Embryonic facial prominence (tissue), 1 donor: ENCODE results near the gene NUP153.

ENCODE experiments used
- DNase-seq: peaks from one replicate; pipeline ENCODE4 v3.0.0-alpha.2; 2016; ENCODE audit errors: extremely low spot score

The NUP153 gene

DNA sequence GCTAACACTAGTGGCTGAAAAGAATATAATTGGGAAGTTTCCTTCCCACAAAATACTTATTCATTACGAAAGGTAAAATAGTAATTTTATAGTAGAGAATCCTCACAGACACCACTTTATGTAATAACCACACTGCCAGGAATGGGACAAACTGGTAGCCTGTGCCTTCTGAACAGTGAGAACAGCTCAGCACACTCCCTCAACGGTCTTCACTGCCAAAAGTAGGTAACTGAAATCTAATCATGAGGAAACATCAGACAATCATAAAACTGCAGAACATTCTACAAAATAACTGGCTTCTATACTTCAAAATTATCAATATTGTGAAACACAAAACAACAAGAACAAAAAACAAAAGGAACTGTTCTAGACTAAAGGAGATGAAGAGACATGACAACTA is 44.1 kb downstream of the NUP153 start:
- DNase-seq: no peak

DNA sequence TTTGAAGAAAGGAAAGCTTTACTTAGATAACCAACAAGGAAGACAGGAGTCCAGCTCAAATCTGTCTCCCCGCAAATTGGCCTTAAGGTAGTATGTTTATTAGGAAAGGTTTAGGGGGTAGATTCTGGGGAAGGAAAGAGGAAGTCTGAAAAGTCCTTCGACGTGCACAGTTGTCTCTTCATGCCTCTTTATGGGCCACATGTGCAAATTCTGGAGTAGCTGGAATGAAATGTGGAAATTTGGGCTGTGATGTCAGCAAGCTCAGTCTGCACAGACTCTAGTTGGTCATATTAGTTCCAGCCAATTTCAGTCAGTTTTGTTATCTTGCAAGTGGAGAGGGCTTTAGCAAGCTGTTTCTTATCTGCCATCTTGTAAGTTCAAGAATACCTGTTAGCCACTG is 50.1 kb downstream of the NUP153 start:
- DNase-seq: no peak

DNA sequence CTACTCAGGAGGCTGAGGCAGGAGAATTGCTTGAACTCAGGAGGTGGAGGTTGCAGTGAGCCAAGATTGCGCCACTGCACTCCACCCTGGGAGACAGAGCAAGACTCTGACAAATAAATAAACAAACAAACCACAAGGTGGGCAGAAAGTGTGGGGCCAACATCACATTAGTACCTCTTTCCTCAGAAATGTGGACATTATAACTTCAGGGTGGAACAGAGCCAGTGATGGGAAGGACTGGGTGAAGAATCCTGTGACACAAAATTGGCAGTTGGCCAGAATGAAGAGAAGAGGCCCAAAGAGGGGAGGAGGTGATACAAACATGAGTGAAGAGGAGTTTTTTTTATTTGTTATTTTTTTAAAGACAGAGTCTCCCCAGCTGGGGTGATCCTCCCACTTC is 50.6 kb downstream of the NUP153 start:
- no peak for DNase-seq

DNA sequence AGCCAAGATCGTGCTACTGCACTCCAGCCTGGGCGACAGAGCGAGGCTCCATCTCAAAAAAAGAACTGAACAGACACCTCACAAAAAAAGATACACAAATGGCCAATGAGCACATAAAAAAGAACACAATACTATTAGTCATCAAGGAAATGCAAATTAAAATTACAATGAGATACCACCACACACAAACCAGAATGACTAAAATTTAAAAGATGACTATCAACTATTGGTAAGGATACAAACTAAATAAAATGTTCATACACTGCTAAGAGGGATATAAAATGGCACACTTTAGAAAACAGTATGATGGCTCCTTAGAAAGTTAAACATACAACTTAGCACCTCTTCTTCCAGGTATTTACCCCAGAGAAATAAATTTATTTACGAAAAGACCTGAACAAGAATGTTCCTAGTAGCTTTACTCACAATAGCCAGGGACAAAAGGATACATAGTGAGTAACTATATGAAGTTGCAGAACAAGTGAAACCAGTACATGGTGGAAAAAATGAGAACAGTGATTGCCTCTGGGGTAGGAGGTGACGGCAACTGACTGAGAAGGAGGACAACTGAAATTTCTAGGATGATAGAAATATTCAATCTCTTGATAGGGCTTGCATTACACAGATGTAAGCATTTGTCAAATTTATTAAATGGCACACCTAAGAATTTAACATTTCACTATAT is 53.4 kb downstream of the NUP153 start:
- no peak for DNase-seq

DNA sequence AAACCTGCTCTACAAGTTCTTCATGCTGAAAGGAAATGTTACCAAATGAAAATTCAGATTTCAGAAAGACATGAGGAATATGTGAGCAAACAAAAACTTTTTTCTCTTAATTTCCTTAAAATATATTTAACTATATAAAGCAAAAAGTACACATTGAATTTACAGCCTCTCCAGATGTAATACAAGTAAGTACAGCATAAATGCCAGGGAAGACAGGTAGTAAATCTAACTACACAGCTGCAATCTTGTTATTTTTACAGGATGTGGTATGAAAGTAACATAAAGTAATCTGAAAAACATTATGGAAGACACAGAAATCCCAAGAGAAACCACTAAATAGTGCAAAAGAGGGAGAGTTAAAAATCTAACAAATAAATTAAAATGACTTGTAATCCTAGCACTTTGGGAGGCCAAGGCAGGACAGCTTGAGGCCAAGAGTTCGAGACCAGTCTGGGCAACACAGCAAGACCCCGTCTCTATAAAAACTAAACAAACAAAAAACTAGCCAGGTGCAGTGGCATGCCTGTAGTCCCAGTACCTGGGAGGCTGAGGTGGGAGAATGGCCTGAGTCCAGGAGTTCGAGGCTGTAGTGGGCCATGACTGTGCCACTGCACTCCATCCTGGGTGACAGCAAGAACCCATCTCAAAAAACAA is 55.9 kb downstream of the NUP153 start:
- no peak for DNase-seq

DNA sequence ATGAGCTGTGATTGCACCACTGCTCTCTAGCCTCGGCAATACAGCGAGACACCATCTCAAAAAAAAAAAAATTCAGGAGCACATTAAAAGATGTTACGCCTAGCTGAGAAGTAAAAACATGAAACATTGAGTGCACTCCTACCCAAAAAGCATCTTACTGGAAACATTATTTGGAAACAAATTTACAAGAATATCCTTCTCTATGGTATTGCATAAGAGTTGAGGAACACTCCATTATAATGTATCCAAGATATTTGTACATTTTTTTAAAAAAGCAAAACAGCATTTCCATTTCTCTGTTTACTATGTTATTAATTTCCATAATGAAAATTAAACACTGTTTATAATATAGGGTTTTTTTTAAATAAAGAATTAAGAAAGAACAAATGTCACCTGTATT is 58.0 kb downstream of the NUP153 start:
- no peak for DNase-seq

DNA sequence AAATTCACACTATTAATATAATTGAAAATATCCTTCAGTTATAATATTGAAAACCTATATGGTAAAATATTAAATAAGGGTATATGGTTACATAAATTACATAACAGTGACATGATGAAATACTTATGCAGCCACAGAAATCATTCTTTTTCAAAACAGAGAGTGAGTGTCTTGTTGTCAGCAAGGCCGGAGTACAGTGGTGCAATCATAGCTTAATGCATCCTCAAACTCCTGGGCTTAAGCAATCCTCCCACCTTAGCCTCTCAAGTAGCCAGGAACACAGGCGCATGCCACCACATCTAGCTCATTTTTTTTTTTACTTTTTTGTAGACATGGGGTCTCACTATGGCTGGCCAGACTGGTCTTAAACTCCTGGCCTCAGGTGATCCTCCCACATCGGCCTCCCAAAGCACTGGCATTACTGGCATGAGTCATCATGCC is 66.2 kb downstream of the NUP153 start:
- DNase-seq: no peak

DNA sequence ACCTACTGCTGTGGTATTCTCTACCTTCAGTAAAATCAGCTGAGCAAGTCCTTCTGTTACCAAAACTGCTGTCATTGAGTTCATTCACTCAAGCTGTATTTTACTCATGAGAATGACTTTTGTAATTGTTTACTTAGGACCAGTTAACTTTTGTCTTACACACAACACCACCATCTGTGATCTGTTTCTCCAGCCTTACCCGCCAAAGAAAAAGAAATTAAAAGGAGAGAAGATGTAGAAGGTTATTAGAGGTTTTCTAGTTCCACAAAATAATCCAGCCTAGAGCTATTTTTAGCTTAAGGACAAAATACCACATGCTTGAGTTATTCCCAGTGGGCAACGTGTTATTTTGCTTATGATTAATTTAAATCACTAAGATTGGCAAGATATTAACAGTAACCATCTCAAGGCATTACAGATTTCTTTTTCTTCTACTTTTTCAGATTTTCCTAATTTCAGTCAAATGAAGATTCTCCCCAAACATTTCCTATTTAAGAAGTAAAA is 68.5 kb downstream of the NUP153 start:
- no peak for DNase-seq

DNA sequence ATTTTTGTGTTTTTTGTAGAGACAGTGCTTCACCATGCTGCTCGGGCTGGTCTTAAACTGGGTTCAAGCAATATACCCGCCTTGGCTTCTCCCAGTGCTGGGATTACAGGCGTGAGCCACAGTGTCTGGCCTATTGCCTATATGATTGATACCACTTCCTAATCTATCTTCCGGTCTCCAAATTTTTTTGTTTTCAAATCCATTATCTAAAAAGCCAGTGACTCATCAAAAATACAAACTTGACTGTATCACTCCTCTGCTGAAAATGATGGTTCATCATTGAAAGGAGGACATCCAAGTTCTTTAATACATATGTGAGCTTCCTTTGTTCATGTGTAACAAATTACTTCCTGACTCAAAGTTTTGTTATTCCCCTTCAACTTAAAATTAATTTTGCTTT is 71.2 kb downstream of the NUP153 start:
- no peak for DNase-seq

DNA sequence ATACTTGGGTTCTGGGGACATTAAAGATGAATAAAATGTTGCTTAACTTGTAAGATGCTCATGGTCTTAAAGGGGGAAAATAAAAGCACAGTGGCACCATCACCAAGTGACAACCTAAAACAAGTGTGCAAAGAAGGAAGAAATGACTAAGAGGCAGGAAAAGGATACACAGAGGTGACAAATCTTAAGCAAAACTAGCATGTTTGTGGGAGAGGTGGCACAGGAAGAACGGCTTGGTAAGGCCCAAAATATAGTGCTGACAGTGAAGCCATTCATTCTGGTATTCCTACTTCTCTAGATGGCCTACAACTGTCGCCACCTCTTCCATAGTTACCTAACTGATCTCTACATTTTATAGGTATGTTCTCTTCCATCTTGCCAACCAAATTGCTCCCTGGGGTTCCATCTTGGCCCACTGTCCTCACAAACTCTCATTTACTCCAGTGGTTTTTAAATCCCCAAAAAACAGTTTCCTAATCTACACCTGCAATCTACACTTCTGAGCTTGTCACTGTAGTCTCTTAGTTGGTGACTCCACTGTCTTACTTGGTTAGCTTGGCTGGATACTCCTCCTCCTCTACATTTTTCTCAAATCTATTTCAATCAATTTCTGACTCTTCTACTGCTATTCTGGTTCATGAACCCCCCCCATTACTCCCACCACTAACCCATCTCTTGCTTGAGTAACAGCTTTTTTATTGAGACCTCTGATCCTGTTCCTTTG is 73.1 kb downstream of the NUP153 start:
- no peak for DNase-seq

DNA sequence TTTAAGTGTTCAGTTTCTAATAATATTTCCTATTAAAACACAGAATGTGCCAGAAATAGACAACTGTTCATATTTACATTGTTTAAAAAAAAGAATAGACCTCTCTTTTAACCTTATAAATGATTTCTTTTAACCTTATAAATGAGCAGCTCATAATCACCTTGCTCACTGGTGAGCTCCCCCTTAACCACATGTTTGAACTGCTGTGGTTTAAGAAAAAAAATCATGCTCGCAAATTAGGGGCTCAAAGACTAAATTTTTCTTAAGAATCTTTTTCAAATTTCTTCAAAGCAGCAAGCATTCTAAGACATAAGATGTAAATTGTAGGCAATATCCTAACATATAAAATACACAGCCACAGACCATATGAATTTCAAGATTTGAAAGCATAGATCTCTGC is 73.8 kb downstream of the NUP153 start:
- no peak for DNase-seq

DNA sequence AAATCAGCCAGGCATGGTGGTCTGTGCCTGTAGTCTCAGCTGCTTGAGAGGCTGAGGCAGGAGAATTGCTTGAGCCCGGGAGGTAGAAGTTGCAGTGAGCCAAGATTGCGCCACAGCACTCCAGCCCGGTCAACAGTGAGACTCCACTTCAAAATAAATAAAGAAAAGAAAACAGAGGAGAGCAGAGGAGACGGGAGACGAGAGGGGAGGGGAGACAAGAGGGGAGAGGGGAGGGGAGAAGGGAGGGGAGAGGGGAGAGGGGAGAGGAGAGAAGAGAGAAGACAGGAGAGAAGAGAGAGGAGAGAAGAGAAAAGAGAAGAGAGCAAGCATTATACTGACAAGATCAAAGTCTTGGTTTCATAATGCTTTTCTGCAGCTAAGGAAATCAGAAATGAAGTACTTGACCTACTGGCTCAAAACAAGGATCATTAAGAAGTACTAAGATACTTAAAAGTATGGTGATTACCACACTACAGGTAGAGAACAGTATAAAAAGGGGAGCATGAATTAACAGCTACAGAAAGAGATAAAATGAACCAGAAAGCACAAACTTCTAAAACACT is 76.1 kb downstream of the NUP153 start:
- DNase-seq: no peak

DNA sequence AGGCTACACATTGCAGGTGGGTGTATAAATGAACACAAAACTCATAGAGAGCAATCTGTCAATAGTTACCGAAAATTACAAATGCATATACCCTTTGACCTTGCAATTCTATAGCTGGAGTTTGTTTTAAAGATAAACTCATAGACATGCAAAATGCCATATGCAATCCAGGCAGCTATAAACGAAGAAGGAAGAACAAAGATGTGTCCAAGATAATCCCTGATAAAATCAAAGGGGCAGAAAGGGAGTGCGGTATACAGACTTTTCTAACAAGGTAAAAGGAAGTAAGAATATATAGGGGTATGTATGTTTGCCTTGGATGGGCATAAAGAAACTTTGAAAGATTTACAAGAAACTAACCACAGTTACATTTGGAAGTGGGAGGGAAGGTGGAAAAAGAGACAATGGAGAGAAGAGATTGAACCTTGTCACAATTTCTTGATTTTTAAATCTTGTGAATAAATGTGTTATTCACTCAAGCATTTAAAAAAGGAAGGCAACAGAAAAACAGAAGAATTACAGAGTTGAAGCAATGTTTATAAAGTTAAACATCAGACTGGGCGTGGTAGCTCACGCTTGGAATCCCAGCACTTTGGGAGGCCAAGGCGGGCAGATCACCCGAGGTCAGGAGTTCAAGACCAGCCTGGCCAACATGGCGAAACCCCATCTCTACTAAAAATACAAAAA is 76.8 kb downstream of the NUP153 start:
- no peak for DNase-seq

DNA sequence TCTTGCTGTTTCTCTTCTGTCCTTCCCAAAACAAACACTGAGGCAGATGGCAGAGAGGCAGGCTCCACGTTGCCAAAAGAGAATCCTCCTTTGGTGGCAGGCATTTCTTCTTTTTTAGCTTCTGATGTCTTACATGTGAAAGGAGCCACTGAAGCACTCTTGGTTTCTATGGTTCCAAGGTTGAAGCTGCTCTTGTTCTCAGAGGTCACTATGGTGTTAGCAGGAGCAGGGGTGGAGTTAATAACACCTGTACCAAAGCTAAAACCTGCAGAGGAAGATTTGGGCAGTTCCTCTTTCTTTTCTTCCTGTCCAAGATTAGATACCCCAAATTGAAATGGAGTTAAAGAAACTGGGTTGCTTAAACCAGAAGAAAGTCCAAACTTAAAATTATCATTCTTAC is 77.9 kb downstream of the NUP153 start:
- DNase-seq: no peak

DNA sequence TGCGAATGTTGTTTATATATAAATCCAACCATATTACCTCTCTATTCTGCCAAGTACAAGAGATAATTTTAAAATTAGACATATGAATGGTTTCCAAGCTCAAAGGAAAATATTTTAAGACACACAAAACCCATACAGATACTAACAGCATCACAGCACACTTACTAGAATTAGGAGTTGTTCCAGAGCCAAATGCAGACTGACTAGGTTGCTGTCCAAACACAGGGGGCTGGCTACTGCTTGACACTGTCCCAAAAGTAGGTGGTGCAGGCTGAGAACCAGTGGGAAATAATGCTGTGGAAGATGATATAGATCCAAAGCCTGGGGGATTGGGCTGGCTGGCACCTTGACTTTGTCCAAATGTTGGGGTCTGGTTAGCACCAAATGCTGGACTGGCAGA is 82.3 kb downstream of the NUP153 start:
- DNase-seq: no peak

DNA sequence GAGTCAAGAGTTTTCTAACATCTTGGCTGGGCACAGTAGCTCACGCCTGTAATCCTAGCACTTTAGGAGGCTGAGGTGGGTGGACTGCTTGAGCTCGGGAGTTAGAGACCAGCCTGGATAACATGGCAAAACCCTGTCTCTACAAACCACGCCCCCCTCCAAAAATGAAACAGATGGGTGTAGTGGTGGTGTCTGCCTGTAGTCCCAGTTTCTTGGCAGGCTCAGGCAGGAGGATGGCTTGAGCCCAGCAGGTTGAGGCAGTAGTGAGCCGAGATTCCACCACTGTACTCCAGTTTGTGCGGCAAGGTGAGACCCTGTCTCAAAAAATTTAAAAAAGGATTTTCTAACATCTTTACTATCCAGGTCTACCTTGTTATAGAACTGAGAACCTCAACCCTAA is 84.6 kb downstream of the NUP153 start:
- DNase-seq: no peak

DNA sequence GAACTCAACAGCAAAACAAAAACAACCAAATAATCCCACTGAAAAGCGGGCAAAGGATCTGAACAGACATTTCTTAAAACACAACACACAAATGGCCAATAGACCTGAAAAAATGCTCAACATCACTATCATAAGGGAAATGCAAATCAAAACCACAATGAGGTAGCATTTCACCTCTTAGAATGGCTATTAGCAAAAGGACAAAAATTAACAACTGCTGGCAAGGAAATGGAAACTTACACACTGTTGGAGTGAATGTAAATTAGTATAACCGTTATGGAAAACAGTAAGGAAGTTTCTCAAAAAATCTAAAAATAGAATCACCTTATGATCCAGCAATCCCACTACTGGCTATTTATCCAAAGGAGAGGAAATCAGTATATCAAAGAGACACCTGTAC is 85.7 kb downstream of the NUP153 start:
- no peak for DNase-seq

DNA sequence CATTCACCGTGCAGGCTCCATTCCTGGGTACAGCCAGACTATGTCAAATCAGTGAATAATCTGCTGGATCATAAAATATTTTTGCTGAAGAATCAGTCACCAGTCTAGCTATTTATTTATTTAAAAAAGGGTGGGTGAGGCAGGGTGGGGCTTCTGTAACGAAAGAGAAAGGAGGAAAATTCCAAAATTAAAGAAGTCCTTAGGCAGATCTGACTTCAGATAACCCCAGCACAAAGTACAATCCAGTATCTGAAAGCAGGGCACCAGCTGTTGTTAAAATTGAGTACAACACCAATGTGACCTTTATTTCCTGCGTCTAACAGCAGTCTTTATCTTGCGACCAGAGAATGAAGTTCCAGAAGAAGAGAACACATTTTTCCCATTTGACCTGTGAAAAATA is 90.9 kb downstream of the NUP153 start:
- DNase-seq: no peak

DNA sequence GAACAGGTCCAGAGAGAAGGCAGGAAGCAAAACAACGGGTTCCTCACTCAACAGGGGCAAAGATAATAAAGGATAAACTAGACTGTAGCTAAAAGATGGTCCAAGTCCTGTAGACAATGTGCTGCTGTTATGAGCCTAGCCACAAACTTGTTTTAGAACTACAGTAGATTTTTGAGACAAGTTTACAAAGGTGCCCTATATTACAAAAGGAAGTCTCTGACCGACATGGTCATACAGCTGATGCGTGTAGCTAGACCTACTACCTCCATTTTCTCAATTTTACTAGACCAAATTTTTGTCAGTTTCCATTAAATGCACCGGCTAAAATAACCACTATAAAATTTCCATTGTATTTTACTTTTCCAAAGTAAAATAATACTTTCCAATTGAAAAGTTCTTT is 94.7 kb downstream of the NUP153 start:
- no peak for DNase-seq

DNA sequence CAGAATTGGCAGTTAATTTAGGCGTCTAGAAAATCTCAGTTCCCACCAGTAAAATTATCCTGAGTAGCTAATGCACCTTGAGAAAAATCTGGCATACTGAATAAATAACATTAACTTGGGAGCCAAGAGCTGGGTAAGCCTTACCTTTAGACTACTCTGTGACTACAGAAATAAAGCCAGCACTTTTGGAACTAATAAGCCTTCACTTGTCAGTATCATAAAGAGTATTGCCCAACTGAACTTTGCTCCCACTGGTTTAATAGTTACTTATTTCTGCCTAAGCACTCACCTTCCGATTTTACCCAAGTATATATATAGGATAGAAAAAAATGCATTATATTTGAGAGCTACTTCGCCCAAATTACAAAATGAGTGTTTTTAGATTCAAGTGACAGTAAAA is 95.9 kb downstream of the NUP153 start:
- DNase-seq: no peak

DNA sequence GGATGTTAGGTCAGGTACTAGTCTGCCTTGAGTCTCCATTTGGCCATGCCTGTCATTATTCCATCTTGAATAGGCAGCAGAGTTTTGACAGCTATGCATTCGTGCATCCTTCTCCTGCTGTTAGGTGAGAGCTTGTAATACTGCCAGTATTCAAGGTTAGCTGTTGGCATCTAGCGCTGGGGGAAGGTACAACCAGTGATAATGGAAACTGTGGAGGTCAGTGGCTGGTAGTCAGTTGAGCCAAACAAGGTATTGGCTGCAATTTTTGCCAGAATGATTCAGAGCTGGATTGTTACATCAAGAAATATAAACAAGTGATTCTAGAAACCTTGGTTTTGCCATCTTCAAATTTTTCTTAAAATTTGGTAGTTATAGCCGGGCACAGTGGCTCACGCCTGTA is 100.1 kb downstream of the NUP153 start:
- no peak for DNase-seq

DNA sequence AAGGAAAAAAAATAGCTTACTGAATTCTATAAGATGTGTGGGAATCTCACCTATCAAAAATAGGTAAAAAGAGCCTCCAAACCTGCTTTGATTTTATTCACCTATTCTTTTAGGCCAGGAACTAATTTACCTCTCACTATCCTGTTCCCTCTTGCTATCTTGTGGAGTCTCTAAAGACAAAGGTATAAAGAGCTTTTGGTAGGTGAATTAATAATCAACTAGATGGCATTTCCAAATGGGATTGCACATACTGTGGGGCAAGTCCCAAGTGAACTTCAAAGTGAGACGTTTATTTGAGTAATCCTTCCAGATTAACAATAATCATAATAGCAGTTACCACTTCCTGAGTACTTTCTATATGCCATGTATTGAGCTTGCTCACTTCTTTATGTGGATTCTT is 103.8 kb downstream of the NUP153 start:
- no peak for DNase-seq
